Parathyroid adenoma (tissue), 2 donors: Measurements from ENCODE around the gene MYL3.

Source experiments
- H2AFZ ChIP-seq: fragments of 300-600 bp; sonication (generic); one replicate; pipeline ENCODE4 v1.7.0; 2017; ENCODE audit warnings: antibody characterized with exemption, mild to moderate bottlenecking
- H3K27ac ChIP-seq: fragments of 300-600 bp; sonication (generic); one replicate; pipeline ENCODE4 v1.7.0; 2017
- H3K27me3 ChIP-seq: fragments of 300-600 bp; sonication (generic); one replicate; pipeline ENCODE4 v1.7.0; 2017; ENCODE audit warnings: low read length; ENCODE audit not compliant: control insufficient read depth, insufficient read depth
- H3K36me3 ChIP-seq: fragments of 300-600 bp; sonication (generic); one replicate; pipeline ENCODE4 v1.7.0; 2017; ENCODE audit warnings: low read length; ENCODE audit not compliant: control insufficient read depth, insufficient read depth
- H3K4me1 ChIP-seq: fragments of 300-600 bp; sonication (generic); one replicate; pipeline ENCODE4 v1.7.0; 2017; ENCODE audit warnings: control low read depth
- H3K4me2 ChIP-seq: fragments of 300-600 bp; sonication (generic); one replicate; pipeline ENCODE4 v1.7.0; 2017; ENCODE audit warnings: low read length
- H3K4me3 ChIP-seq: fragments of 300-600 bp; sonication (generic); one replicate; pipeline ENCODE4 v1.7.0; 2017; ENCODE audit warnings: low read depth, low read length
- H3K79me2 ChIP-seq: fragments of 300-600 bp; sonication (generic); one replicate; pipeline ENCODE4 v1.7.0; 2017; ENCODE audit warnings: control low read depth
- H3K9ac ChIP-seq: fragments of 300-600 bp; sonication (generic); one replicate; pipeline ENCODE4 v1.7.0; 2017; ENCODE audit warnings: mild to moderate bottlenecking
- H3K9me3 ChIP-seq: fragments of 300-600 bp; sonication (generic); one replicate; pipeline ENCODE4 v1.7.0; 2017; ENCODE audit warnings: low read length; ENCODE audit not compliant: control insufficient read depth
- CTCF ChIP-seq: fragments of 300-600 bp; sonication (generic); IDR thresholded peaks from one replicate; pipeline ENCODE4 v1.7.0; 2017; ENCODE audit warnings: antibody characterized with exemption, mild to moderate bottlenecking
- donor health status: primary hyperparathyroidism.

The MYL3 gene

GRCh38 chr3:46857485-46858341 lies 5.5 kb downstream of the MYL3 start:
- H3K9ac ChIP-seq: no peak overlapping the region
- H3K36me3 ChIP-seq: no peaks in the 10 kb centered on the region
- H2AFZ ChIP-seq: no peak overlapping the region
- no peaks in the 10 kb centered on the region for H3K27me3 ChIP-seq
- no peaks in the 10 kb centered on the region for H3K9me3 ChIP-seq
- no peaks in the 10 kb centered on the region for H3K79me2 ChIP-seq
- H3K4me1 ChIP-seq: no peaks in the 10 kb centered on the region
- no peak overlapping the region for H3K4me3 ChIP-seq
- no peak overlapping the region for H3K4me2 ChIP-seq
- H3K27ac ChIP-seq: no peak overlapping the region
- TF ChIP-seq CTCF: no peak

GRCh38 chr3:46856576-46857471 lies 6.4 kb downstream of the MYL3 start:
- Histone ChIP-seq H3K4me2 (no peak overlapping the region), H3K9ac (no peak overlapping the region), H3K27me3 (no peaks in the 10 kb centered on the region), H3K27ac (no peak overlapping the region), H2AFZ (no peak overlapping the region), H3K79me2 (no peaks in the 10 kb centered on the region), H3K4me1 (no peaks in the 10 kb centered on the region), H3K36me3 (no peaks in the 10 kb centered on the region), H3K9me3 (no peaks in the 10 kb centered on the region), H3K4me3 (no peak overlapping the region)
- no peak for TF ChIP-seq CTCF

GRCh38 chr3:46854555-46854991 lies 8.7 kb downstream of the MYL3 start:
- no peak overlapping the region for H2AFZ ChIP-seq
- no peak overlapping the region for H3K27ac ChIP-seq
- TF ChIP-seq CTCF: no peak
- no peak overlapping the region for H3K9ac ChIP-seq
- no peak overlapping the region for H3K4me2 ChIP-seq
- no peak overlapping the region for H3K4me3 ChIP-seq
- no peaks in the 10 kb centered on the region for H3K27me3 ChIP-seq
- no peaks in the 10 kb centered on the region for H3K9me3 ChIP-seq
- H3K4me1 ChIP-seq: no peaks in the 10 kb centered on the region
- no peaks in the 10 kb centered on the region for H3K36me3 ChIP-seq
- H3K79me2 ChIP-seq: no peaks in the 10 kb centered on the region

GRCh38 chr3:46853441-46854415 lies 9.5 kb downstream of the MYL3 start:
- Histone ChIP-seq H3K27ac (no peak overlapping the region), H3K79me2 (no peaks in the 10 kb centered on the region), H3K9me3 (no peaks in the 10 kb centered on the region), H2AFZ (no peak overlapping the region), H3K4me2 (no peak overlapping the region), H3K9ac (no peak overlapping the region), H3K4me3 (no peak overlapping the region), H3K36me3 (no peaks in the 10 kb centered on the region), H3K4me1 (no peaks in the 10 kb centered on the region), H3K27me3 (no peaks in the 10 kb centered on the region)
- no peak for TF ChIP-seq CTCF
